Cardiac muscle cell (in vitro differentiated cells and primary cell): ENCODE results near the gene MUSTN1. TPM values are rescaled to one million over a fixed set of nuclear protein-coding genes. Genes with fewer than 3 reads are reported as not detected.

Experiments used
- DNase-seq, 2 donors: peaks; one replicate each; pipeline versions ENCODE4 v3.0.0 to v3.0.0-alpha.2; 2010 to 2017; ENCODE audit warnings: low read depth in 1 of 2, low spot score in 1 of 2
- H3K27ac ChIP-seq: fragments of 200-600 bp; sonication (generic); 2 replicates; pipeline ENCODE4 v1.5.1; 2016
- H3K27me3 ChIP-seq: fragments of 200-600 bp; sonication (generic); 2 replicates; pipeline ENCODE4 v1.6.0; 2016; ENCODE audit warnings: control low read depth
- H3K36me3 ChIP-seq: fragments of 200-600 bp; sonication (generic); 2 replicates; pipeline ENCODE4 v1.5.1; 2016; ENCODE audit warnings: control low read depth
- H3K4me1 ChIP-seq: fragments of 200-600 bp; sonication (generic); 2 replicates; pipeline ENCODE4 v1.8.1; 2017; ENCODE audit warnings: low read depth, mild to moderate bottlenecking, mixed run types
- H3K4me3 ChIP-seq: fragments of 200-600 bp; sonication (generic); 2 replicates; pipeline ENCODE4 v1.5.1; 2016; ENCODE audit warnings: mild to moderate bottlenecking
- H3K9me3 ChIP-seq: fragments of 200-600 bp; sonication (generic); 2 replicates; pipeline ENCODE4 v1.5.1; 2017; ENCODE audit warnings: low read depth, mild to moderate bottlenecking, control low read depth
- CTCF ChIP-seq: IDR thresholded peaks from 2 replicates; pipeline ENCODE4 v1.5.1; 2012; ENCODE audit warnings: low read depth, mild to moderate bottlenecking, low read length
- polyA plus RNA-seq: library from polyadenylated mRNA; unstranded; fragments of >200 nt; fragmentation: Nextera tagmentation; extraction: Ambion mirVana; gene quantifications from 2 replicates; pipeline ENCODE4 v1.2.1, GENCODE V29; 2016
- total RNA-seq: library from RNA; depleted of rRNA; stranded (reverse); fragments of >200 nt; gene quantifications from 2 replicates; pipeline ENCODE4 v1.2.3, GENCODE V29; 2016

MUSTN1 gene
- total and polyA plus RNA-seq, 2 experiments from 2014 or later, result not detected

GRCh38 chr3:52796411-52796810 lies 38.4 kb downstream of the MUSTN1 start:
- H3K36me3 ChIP-seq, result no peaks in the 10 kb centered on the region
- H3K9me3 ChIP-seq, result no peaks in the 10 kb centered on the region
- no peaks in the 10 kb centered on the region for H3K27me3 ChIP-seq
- no peaks in the 10 kb centered on the region for H3K4me1 ChIP-seq
- no peak for TF ChIP-seq CTCF
- no peak for DNase-seq
- H3K4me3 ChIP-seq, result no peak overlapping the region
- no peak overlapping the region for H3K27ac ChIP-seq

GRCh38 chr3:52795298-52795900 lies 39.4 kb downstream of the MUSTN1 start:
- Histone ChIP-seq H3K4me3 (no peak overlapping the region), H3K27me3 (no peaks in the 10 kb centered on the region), H3K4me1 (no peaks in the 10 kb centered on the region), H3K36me3 (no peaks in the 10 kb centered on the region), H3K9me3 (no peaks in the 10 kb centered on the region), H3K27ac (no peak overlapping the region)
- no peak for DNase-seq
- TF ChIP-seq CTCF, result no peak

- no peaks in the 10 kb centered on the region for H3K9me3 ChIP-seq
- no peaks in the 10 kb centered on the region for H3K4me1 ChIP-seq
- peak in 1 of 2 donors; percentile 7 for DNase-seq
- H3K27ac ChIP-seq, result no peak within 1 kb of the TSS
- no peaks in the 10 kb centered on the region for H3K27me3 ChIP-seq
- H3K36me3 ChIP-seq, result no peaks in the 10 kb centered on the region
- no peak within 1 kb of the TSS for H3K4me3 ChIP-seq
- TF ChIP-seq CTCF, result no peak
Measured at GRCh38 chr3:52794612-52795099, 40.2 kb downstream of the MUSTN1 start, which contains the start of gene ITIH3. Gene ITIH3, plus strand, starts transcription at chr3:52794796. Its CDS starts 8 bp downstream, at chr3:52794804.

- no peak for DNase-seq
- no peaks in the 10 kb centered on the region for H3K36me3 ChIP-seq
- no peak for TF ChIP-seq CTCF
- H3K27me3 ChIP-seq, result no peaks in the 10 kb centered on the region
- no peaks in the 10 kb centered on the region for H3K4me1 ChIP-seq
- no peak overlapping the region for H3K4me3 ChIP-seq
- H3K9me3 ChIP-seq, result no peaks in the 10 kb centered on the region
- no peak overlapping the region for H3K27ac ChIP-seq
Measured at GRCh38 chr3:52793702-52794611, 40.9 kb downstream of the MUSTN1 start.

- DNase-seq, result peak in 1 of 2 donors; percentile 27
- H3K27me3 ChIP-seq, result no peaks in the 10 kb centered on the region
- no peak for TF ChIP-seq CTCF
- H3K27ac ChIP-seq, result no peak overlapping the region
- H3K36me3 ChIP-seq, result no peaks in the 10 kb centered on the region
- H3K4me3 ChIP-seq, result no peak overlapping the region
- no peaks in the 10 kb centered on the region for H3K9me3 ChIP-seq
- no peaks in the 10 kb centered on the region for H3K4me1 ChIP-seq
Measured at GRCh38 chr3:52792961-52793695, 41.7 kb downstream of the MUSTN1 start.
